Measurements from ENCODE around the gene ERCC8.

DNA sequence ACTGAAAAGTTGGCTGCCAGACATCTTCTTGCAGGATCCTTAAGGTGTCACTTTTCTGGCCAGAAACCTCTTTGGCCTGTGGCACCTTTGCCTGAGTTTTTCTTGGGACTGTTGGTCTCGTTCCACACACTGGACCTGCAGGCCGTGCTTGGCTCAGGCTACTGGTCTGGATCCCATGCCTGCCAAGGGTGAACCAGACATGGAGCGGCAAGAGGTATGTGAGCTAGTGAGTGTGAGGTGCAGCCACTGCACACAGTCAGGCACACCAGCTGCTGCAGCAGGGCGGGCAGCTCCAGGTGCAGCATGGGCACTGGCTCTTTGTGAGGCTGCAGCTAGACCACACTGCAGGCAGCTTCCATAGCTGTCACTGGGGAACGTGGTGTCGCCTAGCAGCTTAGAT is 48.0 kb upstream of the ERCC8 start:
- TF ChIP-seq, protein P1, sequence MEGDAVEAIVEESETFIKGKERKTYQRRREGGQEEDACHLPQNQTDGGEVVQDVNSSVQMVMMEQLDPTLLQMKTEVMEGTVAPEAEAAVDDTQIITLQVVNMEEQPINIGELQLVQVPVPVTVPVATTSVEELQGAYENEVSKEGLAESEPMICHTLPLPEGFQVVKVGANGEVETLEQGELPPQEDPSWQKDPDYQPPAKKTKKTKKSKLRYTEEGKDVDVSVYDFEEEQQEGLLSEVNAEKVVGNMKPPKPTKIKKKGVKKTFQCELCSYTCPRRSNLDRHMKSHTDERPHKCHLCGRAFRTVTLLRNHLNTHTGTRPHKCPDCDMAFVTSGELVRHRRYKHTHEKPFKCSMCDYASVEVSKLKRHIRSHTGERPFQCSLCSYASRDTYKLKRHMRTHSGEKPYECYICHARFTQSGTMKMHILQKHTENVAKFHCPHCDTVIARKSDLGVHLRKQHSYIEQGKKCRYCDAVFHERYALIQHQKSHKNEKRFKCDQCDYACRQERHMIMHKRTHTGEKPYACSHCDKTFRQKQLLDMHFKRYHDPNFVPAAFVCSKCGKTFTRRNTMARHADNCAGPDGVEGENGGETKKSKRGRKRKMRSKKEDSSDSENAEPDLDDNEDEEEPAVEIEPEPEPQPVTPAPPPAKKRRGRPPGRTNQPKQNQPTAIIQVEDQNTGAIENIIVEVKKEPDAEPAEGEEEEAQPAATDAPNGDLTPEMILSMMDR (IDR thresholded peaks at IDR 0.05): no peak
- TF ChIP-seq POLR2A (IDR thresholded peaks at IDR 0.05): no peak

All from lower leg skin (tissue), 3 donors.